Thoracic aorta (tissue), 2 donors: ENCODE data around the gene CTAG1B. TPM values are rescaled to one million over a fixed set of nuclear protein-coding genes. Genes with fewer than 3 reads are reported as not detected.
"Not testable (repeated sequence)": the region's sequence is repeated elsewhere in the genome, so short reads cannot be mapped to it uniquely, and the experiment has no call there.

ENCODE experiments used
- ATAC-seq: fragments of 150-250 bp; one replicate; pipeline ENCODE4 v1.8.0; 2017; ENCODE audit warnings: low read depth; ENCODE audit not compliant: insufficient number of reproducible peaks, low FRiP score
- DNase-seq: peaks from one replicate; pipeline ENCODE4 v3.0.0-alpha.2; 2020; ENCODE audit warnings: low spot score
- H3K27ac ChIP-seq, 2 donors: fragments of 200-600 bp; sonication (generic); 1 replicate in 1 of 2; 2 replicates in 1 of 2; pipeline ENCODE4 v1.5.1; 2016; ENCODE audit warnings: mild to moderate bottlenecking in 2 of 2, moderate library complexity in 2 of 2
- H3K27me3 ChIP-seq: fragments of 200-600 bp; sonication (generic); replicated peaks from 2 replicates; pipeline ENCODE4 v1.6.0; 2016; ENCODE audit warnings: mild to moderate bottlenecking; ENCODE audit not compliant: insufficient read depth
- H3K36me3 ChIP-seq: fragments of 200-600 bp; sonication (generic); one replicate; pipeline ENCODE4 v1.5.1; 2016
- H3K4me1 ChIP-seq, 2 donors: fragments of 200-600 bp; sonication (generic); 1 replicate in 1 of 2; 2 replicates in 1 of 2; pipeline versions ENCODE4 v1.5.1 to v1.6.0; 2016; ENCODE audit warnings: low read depth in 2 of 2, mild to moderate bottlenecking in 1 of 2; ENCODE audit not compliant: control insufficient read depth in 1 of 2
- H3K4me3 ChIP-seq: fragments of 200-600 bp; sonication (generic); 2 replicates; pipeline ENCODE4 v1.5.1; 2016; ENCODE audit warnings: mild to moderate bottlenecking
- H3K9me3 ChIP-seq: fragments of 200-600 bp; sonication (generic); 2 replicates; pipeline ENCODE4 v1.5.1; 2016
- total RNA-seq, 2 donors: library from RNA; depleted of rRNA; stranded (reverse); fragments of >200 nt; gene quantifications; one replicate each; pipeline versions ENCODE4 v1.1.0 to v1.2.3, GENCODE V29; 2016
- TF ChIP-seq, protein P1 (sequence below): fragments of 200-600 bp; sonication (generic); IDR thresholded peaks from one replicate; pipeline ENCODE4 v1.5.1; 2019; ENCODE audit warnings: antibody characterized with exemption

The CTAG1B gene
- total RNA-seq, 2 donors from 2014 or later = not detected

DNA sequence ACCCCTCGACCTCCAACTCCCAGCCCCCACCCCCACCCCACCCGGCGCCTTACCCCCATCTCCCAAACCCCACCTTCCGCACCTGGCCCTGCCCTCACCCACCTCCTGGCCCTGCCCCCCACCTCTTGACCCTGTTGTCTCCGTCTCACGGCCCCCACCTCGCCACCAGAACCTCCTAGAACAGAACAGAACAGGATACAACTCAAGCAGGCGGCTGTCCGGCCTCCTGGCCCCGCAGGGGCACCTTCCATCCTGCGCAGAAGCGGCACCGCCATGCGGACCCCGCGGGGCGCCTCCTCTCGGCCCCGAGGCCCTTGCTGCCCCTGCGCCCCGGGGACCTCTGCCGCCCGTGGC, 33.9 kb upstream of the CTAG1B start:
- Histone ChIP-seq H3K36me3 (no peaks in the 10 kb centered on the region), H3K9me3 (no peaks in the 10 kb centered on the region), H3K4me1 (no peaks in the 10 kb centered on the region), H3K27ac (no peak overlapping the region), H3K4me3 (no peak overlapping the region), H3K27me3 (no peaks in the 10 kb centered on the region)
- DNase-seq (no peak), ATAC-seq (no peak)
- TF ChIP-seq, protein P1, sequence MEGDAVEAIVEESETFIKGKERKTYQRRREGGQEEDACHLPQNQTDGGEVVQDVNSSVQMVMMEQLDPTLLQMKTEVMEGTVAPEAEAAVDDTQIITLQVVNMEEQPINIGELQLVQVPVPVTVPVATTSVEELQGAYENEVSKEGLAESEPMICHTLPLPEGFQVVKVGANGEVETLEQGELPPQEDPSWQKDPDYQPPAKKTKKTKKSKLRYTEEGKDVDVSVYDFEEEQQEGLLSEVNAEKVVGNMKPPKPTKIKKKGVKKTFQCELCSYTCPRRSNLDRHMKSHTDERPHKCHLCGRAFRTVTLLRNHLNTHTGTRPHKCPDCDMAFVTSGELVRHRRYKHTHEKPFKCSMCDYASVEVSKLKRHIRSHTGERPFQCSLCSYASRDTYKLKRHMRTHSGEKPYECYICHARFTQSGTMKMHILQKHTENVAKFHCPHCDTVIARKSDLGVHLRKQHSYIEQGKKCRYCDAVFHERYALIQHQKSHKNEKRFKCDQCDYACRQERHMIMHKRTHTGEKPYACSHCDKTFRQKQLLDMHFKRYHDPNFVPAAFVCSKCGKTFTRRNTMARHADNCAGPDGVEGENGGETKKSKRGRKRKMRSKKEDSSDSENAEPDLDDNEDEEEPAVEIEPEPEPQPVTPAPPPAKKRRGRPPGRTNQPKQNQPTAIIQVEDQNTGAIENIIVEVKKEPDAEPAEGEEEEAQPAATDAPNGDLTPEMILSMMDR = no peak

DNA sequence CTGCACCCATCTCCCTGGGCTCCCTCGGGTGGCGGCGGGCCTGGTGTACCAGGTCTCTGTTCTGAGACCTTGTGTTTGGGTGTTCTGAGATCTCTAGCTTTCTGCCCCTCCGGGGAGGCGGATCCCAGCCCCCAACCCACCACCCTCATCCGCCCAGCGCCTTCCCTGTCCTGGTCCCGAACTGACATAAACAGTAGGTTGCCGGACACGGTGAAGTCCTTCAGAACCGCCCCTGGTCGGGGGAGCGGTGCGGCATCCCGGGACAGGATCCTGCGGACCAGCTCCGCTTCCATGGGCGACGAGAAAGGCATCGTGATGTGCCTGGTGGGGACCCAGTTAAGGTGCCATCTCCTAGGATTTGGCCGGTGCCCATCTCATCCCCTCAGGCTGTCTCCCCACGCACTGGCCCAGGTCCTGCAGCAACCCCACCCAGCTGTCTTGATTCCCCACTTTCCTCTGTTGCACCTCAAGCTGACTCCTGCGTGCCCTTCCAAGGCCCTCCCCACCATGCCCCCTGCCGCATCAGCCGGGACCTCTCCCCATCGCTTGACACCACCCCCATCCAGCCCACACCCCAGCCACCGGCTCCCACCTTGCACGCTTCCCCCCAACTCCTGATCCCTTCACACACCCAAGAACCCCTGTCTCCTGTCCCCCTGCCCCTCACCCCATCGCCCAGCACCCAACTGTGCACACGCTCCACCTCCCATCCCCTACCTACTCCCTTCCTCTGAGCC, 33.4 kb upstream of the CTAG1B start:
- Histone ChIP-seq H3K27ac (no peak overlapping the region), H3K4me1 (no peaks in the 10 kb centered on the region), H3K9me3 (no peaks in the 10 kb centered on the region), H3K36me3 (no peaks in the 10 kb centered on the region), H3K4me3 (no peak overlapping the region), H3K27me3 (no peaks in the 10 kb centered on the region)
- TF ChIP-seq, protein P1 = no peak
- DNase-seq (no peak), ATAC-seq (no peak)

DNA sequence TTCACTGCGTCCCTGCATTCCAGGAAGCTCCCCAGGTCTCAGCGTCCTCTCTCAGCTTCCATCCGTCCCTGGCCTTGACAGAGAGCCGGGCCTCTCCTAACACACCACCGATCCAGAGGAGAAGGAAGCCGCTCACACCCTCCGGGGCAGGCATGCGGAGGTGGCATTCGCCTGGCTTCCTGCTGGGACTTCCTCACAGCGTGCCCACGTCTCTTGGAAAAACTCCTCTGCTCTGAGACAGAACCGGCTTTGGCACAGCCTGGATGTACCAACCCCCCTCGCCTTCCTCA, 31.1 kb upstream of the CTAG1B start:
- Histone ChIP-seq H3K36me3 (no peaks in the 10 kb centered on the region), H3K4me1 (no peaks in the 10 kb centered on the region), H3K27ac (no peak overlapping the region), H3K9me3 (no peaks in the 10 kb centered on the region), H3K4me3 (no peak overlapping the region), H3K27me3 (no peaks in the 10 kb centered on the region)
- no peak for ATAC-seq
- no peak for DNase-seq
- TF ChIP-seq, protein P1 = no peak

DNA sequence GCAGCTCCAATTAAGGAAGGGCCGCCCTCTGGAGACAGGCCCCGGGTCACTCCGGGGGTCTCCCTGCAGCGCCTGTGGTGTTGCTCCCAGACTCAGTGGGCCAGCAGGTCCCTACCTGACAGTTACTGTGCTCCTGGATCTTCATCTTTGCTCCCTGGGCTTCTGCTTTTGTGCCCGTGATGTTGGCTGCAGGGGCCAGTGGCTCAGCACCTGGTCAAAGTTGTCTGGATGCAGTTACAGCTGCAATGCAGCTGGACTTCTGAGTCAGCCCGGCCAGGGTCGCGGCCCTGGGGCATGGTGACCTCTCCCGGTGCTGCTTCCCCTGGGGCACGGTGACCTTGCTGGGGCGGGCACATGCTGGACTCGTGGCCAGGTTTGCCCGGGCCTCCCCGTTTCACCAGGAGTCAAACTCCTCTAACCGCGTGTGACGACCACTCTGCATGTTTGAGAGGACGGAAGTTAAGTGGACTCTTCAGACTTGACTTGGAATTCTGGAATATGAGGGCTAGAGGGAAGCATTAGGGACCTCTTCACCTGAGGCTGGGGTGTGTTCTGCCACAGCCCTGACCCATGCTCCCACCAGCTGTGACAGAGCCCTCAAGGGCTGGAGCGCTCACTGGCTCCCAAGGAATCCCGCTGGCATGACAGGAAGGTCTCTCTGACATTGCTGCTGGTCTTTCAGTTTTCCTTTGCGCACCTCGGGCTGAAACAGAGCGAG, 30.6 kb upstream of the CTAG1B start:
- H3K27ac ChIP-seq = no peak overlapping the region
- no peak overlapping the region for H3K4me3 ChIP-seq
- no peaks in the 10 kb centered on the region for H3K36me3 ChIP-seq
- H3K9me3 ChIP-seq = no peaks in the 10 kb centered on the region
- TF ChIP-seq, protein P1 = no peak
- no peaks in the 10 kb centered on the region for H3K27me3 ChIP-seq
- DNase-seq (no peak), ATAC-seq (no peak)
- H3K4me1 ChIP-seq = no peaks in the 10 kb centered on the region

DNA sequence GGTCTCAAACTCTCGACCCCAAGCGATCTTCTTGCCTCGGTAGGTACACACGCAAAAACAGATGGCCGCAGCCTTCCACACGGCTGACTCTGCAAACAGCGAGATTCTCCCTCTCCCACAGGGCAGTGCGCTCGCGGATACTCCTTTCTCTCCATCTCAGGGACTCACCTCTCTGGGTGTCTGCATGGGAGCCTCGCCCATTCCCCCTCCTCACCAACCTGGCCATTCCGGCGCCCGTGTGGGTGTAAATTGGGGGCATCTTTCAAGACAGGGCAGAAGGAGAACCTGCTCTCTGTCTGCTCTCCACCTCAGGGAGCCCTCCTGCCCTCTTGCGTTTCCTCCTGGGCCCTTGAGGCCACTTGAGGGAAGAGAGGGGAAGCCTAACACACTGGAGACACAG, 29.8 kb upstream of the CTAG1B start:
- no peak overlapping the region for H3K4me3 ChIP-seq
- H3K27ac ChIP-seq = no peak overlapping the region
- H3K4me1 ChIP-seq = no peaks in the 10 kb centered on the region
- TF ChIP-seq, protein P1 = no peak
- ATAC-seq (no peak), DNase-seq (no peak)
- H3K36me3 ChIP-seq = no peaks in the 10 kb centered on the region
- no peaks in the 10 kb centered on the region for H3K9me3 ChIP-seq
- no peaks in the 10 kb centered on the region for H3K27me3 ChIP-seq

DNA sequence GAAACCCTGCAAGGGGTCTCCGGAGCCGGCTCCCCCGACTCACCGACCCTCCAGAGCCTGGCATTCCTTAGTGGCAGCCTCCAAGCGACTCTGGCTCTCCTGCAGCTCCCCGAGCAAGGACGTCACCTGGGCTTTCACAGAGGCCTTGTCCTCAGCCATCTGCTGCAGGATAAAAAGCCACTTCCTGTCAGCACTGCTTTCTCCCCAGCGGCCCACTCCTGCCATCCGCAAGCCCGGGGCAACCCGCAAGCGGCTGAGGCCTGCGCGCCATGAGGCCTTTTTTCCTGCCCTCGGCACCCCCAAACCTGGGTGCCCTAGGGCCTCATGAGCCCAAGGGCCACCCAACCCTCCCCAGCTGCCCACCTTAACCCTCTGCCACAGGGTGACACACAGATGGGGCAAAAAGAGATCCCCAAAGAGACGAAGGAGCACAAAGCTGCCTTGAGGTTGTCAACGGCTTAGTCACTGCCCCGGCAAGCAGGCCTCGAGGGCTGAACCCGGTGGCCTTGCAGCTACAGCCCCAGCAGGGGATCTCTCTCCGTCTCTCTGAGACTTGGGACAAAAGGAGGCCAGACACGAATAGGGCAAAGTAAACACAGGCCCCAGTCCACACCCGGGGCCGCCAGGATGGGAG, 26.8 kb upstream of the CTAG1B start:
- not testable (repeated sequence) for H3K4me1 ChIP-seq, H3K27me3 ChIP-seq, H3K27ac ChIP-seq, H3K36me3 ChIP-seq, H3K9me3 ChIP-seq, ATAC-seq, DNase-seq, H3K4me3 ChIP-seq

DNA sequence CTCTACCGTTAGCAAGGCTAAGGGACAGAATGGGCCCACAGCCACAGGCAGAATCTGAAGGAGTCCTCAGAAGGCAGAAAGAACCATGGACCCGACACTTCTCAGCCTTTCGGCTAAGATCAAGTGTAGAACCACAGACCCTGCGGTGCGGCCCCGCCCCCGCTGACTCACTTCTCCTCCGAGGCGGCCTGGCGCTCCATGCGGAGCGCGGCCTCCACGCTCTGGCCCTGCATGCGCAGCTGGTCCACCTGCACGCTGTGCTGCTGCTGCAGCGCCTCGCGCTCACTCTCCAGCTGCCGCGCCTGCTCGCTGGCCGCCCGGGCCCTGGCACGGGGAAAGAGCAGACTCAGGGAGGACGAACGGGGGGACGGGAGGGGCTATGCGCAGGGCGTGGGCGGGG, 24.6 kb upstream of the CTAG1B start:
- DNase-seq, H3K4me3 ChIP-seq, ATAC-seq: not testable (repeated sequence)

DNA sequence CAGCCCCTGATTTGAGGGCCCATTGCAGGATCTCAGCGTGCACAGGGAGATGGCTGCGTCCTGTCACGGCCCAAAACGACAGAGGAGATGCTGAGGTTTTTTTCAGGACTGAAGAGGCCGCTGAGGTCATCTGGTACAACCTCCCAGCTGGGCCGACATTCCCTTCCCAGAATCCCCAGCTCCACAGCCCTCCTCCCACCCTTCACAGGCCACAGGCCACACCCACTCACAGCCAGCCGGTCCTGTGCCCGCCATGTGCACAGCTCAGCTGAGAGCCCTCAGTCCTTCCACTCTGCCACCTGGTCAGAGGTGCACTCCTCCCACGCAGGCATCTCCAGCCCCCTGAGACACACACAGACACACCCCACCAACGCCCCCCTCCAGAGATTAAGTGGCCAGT, 22.7 kb upstream of the CTAG1B start:
- not testable (repeated sequence) for H3K36me3 ChIP-seq, H3K4me3 ChIP-seq, H3K27me3 ChIP-seq, H3K27ac ChIP-seq, H3K4me1 ChIP-seq, H3K9me3 ChIP-seq, ATAC-seq, DNase-seq

More for the DNA sequence above, 24.6 kb upstream of the CTAG1B start:
- not testable (repeated sequence) for H3K27me3 ChIP-seq, H3K9me3 ChIP-seq, H3K4me1 ChIP-seq, H3K36me3 ChIP-seq, H3K27ac ChIP-seq
